ENCODE measurements around the gene F3.

F3 gene

GRCh38 chr1:94552071-94552586, 10.6 kb upstream of the F3 start:
- no peak for DNase-seq

GRCh38 chr1:94551449-94551848, 9.9 kb upstream of the F3 start:
- DNase-seq = no peak

GRCh38 chr1:94550800-94551241, 9.3 kb upstream of the F3 start:
- DNase-seq = no peak

- no peak for DNase-seq
Measured at GRCh38 chr1:94550396-94550795, 8.8 kb upstream of the F3 start.

GRCh38 chr1:94549706-94550105, 8.1 kb upstream of the F3 start:
- no peak for DNase-seq

- no peak for DNase-seq
Measured at GRCh38 chr1:94544706-94545490, 3.3 kb upstream of the F3 start.

GRCh38 chr1:94543893-94544635, 2.5 kb upstream of the F3 start:
- DNase-seq = no peak

- no peak for DNase-seq
Measured at GRCh38 chr1:94543001-94543400, 1.4 kb upstream of the F3 start.

GRCh38 chr1:94542088-94542870, 720 bp upstream of the F3 start:
- DNase-seq = no peak

- no peak for DNase-seq
Measured at GRCh38 chr1:94540440-94541245, 916 bp downstream of the F3 start.

GRCh38 chr1:94539496-94539895, 2.1 kb downstream of the F3 start:
- DNase-seq = no peak

- no peak for DNase-seq
Measured at GRCh38 chr1:94538243-94538827, 3.2 kb downstream of the F3 start.

GRCh38 chr1:94537254-94537653, 4.3 kb downstream of the F3 start:
- DNase-seq = no peak

- no peak for DNase-seq
Measured at GRCh38 chr1:94535879-94536278, 5.7 kb downstream of the F3 start.

- no peak for DNase-seq
Measured at GRCh38 chr1:94535095-94535494, 6.5 kb downstream of the F3 start.

GRCh38 chr1:94532077-94532476, 9.5 kb downstream of the F3 start:
- no peak for DNase-seq

- no peak for DNase-seq
Measured at GRCh38 chr1:94531664-94532063, 9.9 kb downstream of the F3 start.

- no peak for DNase-seq
Measured at GRCh38 chr1:94530373-94530878, 11.1 kb downstream of the F3 start.

GRCh38 chr1:94529416-94529815, 12.1 kb downstream of the F3 start:
- no peak for DNase-seq

- DNase-seq = no peak
Measured at GRCh38 chr1:94528826-94529225, 12.7 kb downstream of the F3 start.

GRCh38 chr1:94528299-94528698, 13.3 kb downstream of the F3 start:
- DNase-seq = no peak

Measured in T-helper 1 cell (primary cell).